Measurements from ENCODE around the gene PTEN. TPM values are rescaled to one million over a fixed set of nuclear protein-coding genes. Genes with fewer than 3 reads are reported as not detected.
"Not testable (repeated sequence)": the region's sequence is repeated elsewhere in the genome, so short reads cannot be mapped to it uniquely, and the experiment has no call there.

Gene PTEN
- total RNA-seq, 2 experiments from 2014 or later, result 91.3 to 93.9 TPM

GRCh38 chr10:87850742-87851205, 12.7 kb upstream of the PTEN start:
- H3K27me3 Mint-ChIP-seq, result peaks cover 7% of the 10 kb centered on the region
- no peak overlapping the region for H3K4me3 Mint-ChIP-seq
- peaks cover 23% of the 10 kb centered on the region for H3K4me1 Mint-ChIP-seq
- ChIA-PET CTCF (interaction anchor here (0.9 to 1.1 kb wide), 3 partner anchors 11 to 541 kb away, joined by 3 to 5 read pairs (median 3); no protein-coding TSS in a partner anchor), POLR2A (no interaction called here)
- H3K27ac Mint-ChIP-seq, result no peak overlapping the region
- H3K9me3 Mint-ChIP-seq, result peaks cover 2% of the 10 kb centered on the region
- no peaks in the 10 kb centered on the region for H3K36me3 Mint-ChIP-seq (ENCODE audit: low read depth)
- DNase-seq, result peak; percentile 71

- ChIA-PET CTCF (interaction anchor here (2.1 kb wide), 1 partner anchor 9 kb away, joined by 6 read pairs; no protein-coding TSS in a partner anchor), POLR2A (interaction anchor here (0.7 kb wide), 1 partner anchor 260 kb away, joined by 3 read pairs; no protein-coding TSS in a partner anchor)
- no peak for DNase-seq
- Mint-ChIP-seq H3K27me3 (peaks cover 7% of the 10 kb centered on the region), H3K36me3 (ENCODE audit: low read depth) (no peaks in the 10 kb centered on the region), H3K4me3 (no peak overlapping the region), H3K9me3 (peaks cover 2% of the 10 kb centered on the region), H3K4me1 (peaks cover 24% of the 10 kb centered on the region), H3K27ac (no peak overlapping the region)
Measured at GRCh38 chr10:87852089-87852488, 11.3 kb upstream of the PTEN start.

GRCh38 chr10:87855247-87855646, 8.2 kb upstream of the PTEN start:
- H3K27me3 Mint-ChIP-seq; H3K9me3 Mint-ChIP-seq; H3K27ac Mint-ChIP-seq; CTCF ChIA-PET; H3K4me3 Mint-ChIP-seq; DNase-seq; H3K36me3 Mint-ChIP-seq (ENCODE audit: low read depth); POLR2A ChIA-PET: not testable (repeated sequence)
- peaks cover 25% of the 10 kb centered on the region for H3K4me1 Mint-ChIP-seq

- DNase-seq; H3K27me3 Mint-ChIP-seq; H3K4me3 Mint-ChIP-seq; H3K9me3 Mint-ChIP-seq; H3K27ac Mint-ChIP-seq; CTCF ChIA-PET; H3K36me3 Mint-ChIP-seq (ENCODE audit: low read depth); POLR2A ChIA-PET: not testable (repeated sequence)
- H3K4me1 Mint-ChIP-seq, result peaks cover 28% of the 10 kb centered on the region
Measured at GRCh38 chr10:87855665-87856064, 7.8 kb upstream of the PTEN start.

GRCh38 chr10:87860156-87860795, 3.1 kb upstream of the PTEN start:
- H3K36me3 Mint-ChIP-seq (ENCODE audit: low read depth), result peaks cover 9% of the 10 kb centered on the region
- H3K4me3 Mint-ChIP-seq, result no peak overlapping the region
- H3K9me3 Mint-ChIP-seq, result peaks cover 2% of the 10 kb centered on the region
- H3K27me3 Mint-ChIP-seq, result no peaks in the 10 kb centered on the region
- ChIA-PET POLR2A (no interaction called here), CTCF (interaction anchor here (1.4 kb wide), 1 partner anchor 8 kb away, joined by 6 read pairs; no protein-coding TSS in a partner anchor)
- H3K27ac Mint-ChIP-seq, result peak overlapping the region; percentile 60
- peak; percentile 43 for DNase-seq
- peaks cover 31% of the 10 kb centered on the region for H3K4me1 Mint-ChIP-seq

GRCh38 chr10:87860816-87861403, 2.5 kb upstream of the PTEN start:
- H3K9me3 Mint-ChIP-seq, result no peaks in the 10 kb centered on the region
- H3K27me3 Mint-ChIP-seq, result no peaks in the 10 kb centered on the region
- H3K36me3 Mint-ChIP-seq (ENCODE audit: low read depth), result peaks cover 16% of the 10 kb centered on the region
- peaks cover 26% of the 10 kb centered on the region for H3K4me1 Mint-ChIP-seq
- POLR2A ChIA-PET, result no interaction called here
- CTCF ChIA-PET, result interaction anchor here (0.8 to 2.3 kb wide), 4 partner anchors 8 to 692 kb away, joined by 3 to 14 read pairs (median 6); no protein-coding TSS in a partner anchor
- peak overlapping the region; percentile 95 for H3K4me3 Mint-ChIP-seq
- DNase-seq, result no peak
- peak overlapping the region; percentile 97 for H3K27ac Mint-ChIP-seq

GRCh38 chr10:87861566-87861952, 1.9 kb upstream of the PTEN start:
- peaks cover 20% of the 10 kb centered on the region for H3K36me3 Mint-ChIP-seq (ENCODE audit: low read depth)
- CTCF ChIA-PET, result interaction anchor here (0.8 to 2.3 kb wide), 7 partner anchors 9 to 691 kb away, joined by 3 to 14 read pairs (median 4); no protein-coding TSS in a partner anchor
- POLR2A ChIA-PET, result interaction anchor here (0.5 to 0.9 kb wide), 4 partner anchors 326 to 555 kb away, joined by 3 to 7 read pairs (median 4); no protein-coding TSS in a partner anchor

GRCh38 chr10:87861953-87862678, 1.3 kb upstream of the PTEN start:
- Mint-ChIP-seq H3K27me3 (no peaks in the 10 kb centered on the region), H3K9me3 (no peaks in the 10 kb centered on the region), H3K27ac (peak overlapping the region; percentile 97), H3K4me1 (peaks cover 31% of the 10 kb centered on the region), H3K4me3 (peak overlapping the region; percentile 95), H3K36me3 (ENCODE audit: low read depth) (peaks cover 26% of the 10 kb centered on the region)
- peak; percentile 95 for DNase-seq
- ChIA-PET POLR2A (interaction anchor here (0.5 to 1.0 kb wide), 6 partner anchors 227 to 555 kb away, joined by 3 to 7 read pairs (median 3); no protein-coding TSS in a partner anchor), CTCF (interaction anchor here (0.6 to 2.3 kb wide), 13 partner anchors 9 to 690 kb away, joined by 3 to 14 read pairs (median 3); no protein-coding TSS in a partner anchor)

More at GRCh38 chr10:87861566-87861952, 1.9 kb upstream of the PTEN start:
- Mint-ChIP-seq H3K27me3 (no peaks in the 10 kb centered on the region), H3K4me1 (peaks cover 26% of the 10 kb centered on the region), H3K27ac (peak overlapping the region; percentile 97), H3K4me3 (peak overlapping the region; percentile 95), H3K9me3 (no peaks in the 10 kb centered on the region)
- DNase-seq, result no peak

- Mint-ChIP-seq H3K36me3 (ENCODE audit: low read depth) (peaks cover 30% of the 10 kb centered on the region), H3K4me3 (peak overlapping the region; percentile 95), H3K27me3 (no peaks in the 10 kb centered on the region), H3K27ac (peak overlapping the region; percentile 97), H3K4me1 (peaks cover 35% of the 10 kb centered on the region), H3K9me3 (no peaks in the 10 kb centered on the region)
- ChIA-PET POLR2A (interaction anchor here (0.6 to 1.0 kb wide), 3 partner anchors 11 to 526 kb away, joined by 3 read pairs; no protein-coding TSS in a partner anchor), CTCF (interaction anchor here (0.8 to 2.3 kb wide), 11 partner anchors 9 to 690 kb away, joined by 3 to 14 read pairs (median 3); no protein-coding TSS in a partner anchor)
- DNase-seq, result peak; percentile 81
Measured at GRCh38 chr10:87862679-87863052, 759 bp upstream of the PTEN start.

- H3K9me3 Mint-ChIP-seq, H3K27me3 Mint-ChIP-seq: not testable (repeated sequence)
- H3K27ac Mint-ChIP-seq, result peak overlapping the region; percentile 83
- H3K4me3 Mint-ChIP-seq, result peak overlapping the region; percentile 95
- peaks cover 39% of the 10 kb centered on the region for H3K36me3 Mint-ChIP-seq (ENCODE audit: low read depth)
- ChIA-PET POLR2A (interaction anchor here (1.1 kb wide), 1 partner anchor 227 kb away, joined by 4 read pairs; no protein-coding TSS in a partner anchor), CTCF (interaction anchor here (1.0 kb wide), 1 partner anchor 603 kb away, joined by 3 read pairs; no protein-coding TSS in a partner anchor)
- DNase-seq, result peak; percentile 20
- H3K4me1 Mint-ChIP-seq, result peaks cover 45% of the 10 kb centered on the region
Measured at GRCh38 chr10:87863951-87864495, 598 bp downstream of the PTEN start.

- ChIA-PET CTCF (no interaction called here), POLR2A (no interaction called here)
- H3K27ac Mint-ChIP-seq, result peak overlapping the region; percentile 83
- peak overlapping the region; percentile 95 for H3K4me3 Mint-ChIP-seq
- peaks cover 48% of the 10 kb centered on the region for H3K4me1 Mint-ChIP-seq
- no peaks in the 10 kb centered on the region for H3K27me3 Mint-ChIP-seq
- DNase-seq, result peak; percentile 15
- peaks cover 39% of the 10 kb centered on the region for H3K36me3 Mint-ChIP-seq (ENCODE audit: low read depth)
- H3K9me3 Mint-ChIP-seq, result no peaks in the 10 kb centered on the region
Measured at GRCh38 chr10:87864496-87865059, 1.2 kb downstream of the PTEN start.
